Uterus (tissue), 4 donors: ENCODE results near the gene LRP3. TPM values are rescaled to one million over a fixed set of nuclear protein-coding genes. Genes with fewer than 3 reads are reported as not detected.

Experiments used
- DNase-seq, 2 donors: peaks; one replicate each; pipeline ENCODE4 v3.0.0-alpha.2; 2019 to 2020
- H3K27ac ChIP-seq, 2 donors: fragments of 200-600 bp; sonication (generic); 1 replicate in 1 of 2; 2 replicates in 1 of 2; pipeline ENCODE4 v1.5.1; 2016 to 2018
- H3K27me3 ChIP-seq, 2 donors: fragments of 200-600 bp; sonication (generic); one replicate each; pipeline ENCODE4 v1.5.1; 2018 to 2019; ENCODE audit warnings: control low read depth in 1 of 2
- H3K36me3 ChIP-seq, 2 donors: fragments of 200-600 bp; sonication (generic); one replicate each; pipeline ENCODE4 v1.5.1; 2019; ENCODE audit warnings: control low read depth in 1 of 2
- H3K4me1 ChIP-seq, 2 donors: fragments of 200-600 bp; sonication (generic); one replicate each; pipeline ENCODE4 v1.5.1; 2018 to 2019; ENCODE audit warnings: control low read depth in 1 of 2
- H3K4me3 ChIP-seq, 2 donors: fragments of 200-600 bp; sonication (generic); 1 replicate in 1 of 2; 2 replicates in 1 of 2; pipeline ENCODE4 v1.5.1; 2018 to 2019; ENCODE audit warnings: mild to moderate bottlenecking in 1 of 2
- H3K9me3 ChIP-seq, 2 donors: fragments of 200-600 bp; sonication (generic); one replicate each; pipeline ENCODE4 v1.5.1; 2019; ENCODE audit warnings: control low read depth in 1 of 2
- CTCF ChIP-seq, 4 experiments: fragments of 200-600 bp in 2 of 4; fragments of 450-650 bp in 2 of 4; sonication (generic) in 2 of 4; IDR thresholded peaks; one replicate each; pipeline ENCODE4 v1.5.1; 2016 to 2019; ENCODE audit warnings: antibody characterized with exemption in 4 of 4, mild to moderate bottlenecking in 2 of 4, moderate library complexity in 1 of 4
- POLR2A ChIP-seq, 2 donors: fragments of 450-650 bp; IDR thresholded peaks; one replicate each; pipeline ENCODE4 v1.6.1; 2016; ENCODE audit warnings: antibody characterized with exemption in 2 of 2, mild to moderate bottlenecking in 1 of 2, moderate library complexity in 1 of 2
- intact Hi-C: fragments of 100-400 bp; cut with DNase I; formaldehyde crosslinking; loops from one replicate; pipeline ENCODE4 v1.15.1; 2023; ENCODE audit warnings: low total_unique reads
- total RNA-seq, 4 donors: library from RNA; depleted of rRNA in 3 of 4; stranded (reverse); fragments of >200 nt in 3 of 4; gene quantifications; one replicate each; pipeline versions ENCODE4 v1.1.0 to v1.2.4, GENCODE V29; 2014 to 2023
- donor health status: DM: yes; HTN: yes; CAD: no.

LRP3 gene
- total RNA-seq, 4 donors from 2014 or later = 5.9 to 26.9 (median 23.3) TPM

- TF ChIP-seq POLR2A (IDR thresholded peaks at IDR 0.05) = no peak
- TF ChIP-seq CTCF (IDR thresholded peaks at IDR 0.05) = no peak
- DNase-seq = no peak
- no peaks in the 10 kb centered on the region for H3K9me3 ChIP-seq
- H3K36me3 ChIP-seq = no peaks in the 10 kb centered on the region
- no peak overlapping the region for H3K27ac ChIP-seq
- H3K4me1 ChIP-seq = no peaks in the 10 kb centered on the region
- no peaks in the 10 kb centered on the region for H3K27me3 ChIP-seq
- intact Hi-C loops = no loop called here
- no peak overlapping the region for H3K4me3 ChIP-seq
These were observed 25.6 kb upstream of the LRP3 start for GRCh38 chr19:33168528-33168927.

- H3K4me3 ChIP-seq = no peak overlapping the region
- DNase-seq = no peak
- TF ChIP-seq CTCF (IDR thresholded peaks at IDR 0.05) (no peak), POLR2A (IDR thresholded peaks at IDR 0.05) (no peak)
- H3K36me3 ChIP-seq = no peaks in the 10 kb centered on the region
- intact Hi-C loops = no loop called here
- H3K27me3 ChIP-seq = no peaks in the 10 kb centered on the region
- no peaks in the 10 kb centered on the region for H3K9me3 ChIP-seq
- no peak overlapping the region for H3K27ac ChIP-seq
- peaks cover 0 to 10% of the 10 kb centered on the region in 2 donors for H3K4me1 ChIP-seq
These were observed 22.8 kb upstream of the LRP3 start for GRCh38 chr19:33171222-33171795.

GRCh38 chr19:33171916-33172359 lies 22.2 kb upstream of the LRP3 start:
- Histone ChIP-seq H3K4me3 (no peak overlapping the region), H3K9me3 (no peaks in the 10 kb centered on the region), H3K27me3 (no peaks in the 10 kb centered on the region), H3K27ac (no peak overlapping the region), H3K36me3 (no peaks in the 10 kb centered on the region), H3K4me1 (peaks cover 0 to 10% of the 10 kb centered on the region in 2 donors)
- TF ChIP-seq CTCF (IDR thresholded peaks at IDR 0.05) (no peak), POLR2A (IDR thresholded peaks at IDR 0.05) (no peak)
- intact Hi-C loops = no loop called here
- no peak for DNase-seq

GRCh38 chr19:33174186-33174585 lies 19.9 kb upstream of the LRP3 start:
- intact Hi-C loops = no loop called here
- Histone ChIP-seq H3K4me3 (no peak overlapping the region), H3K36me3 (no peaks in the 10 kb centered on the region), H3K27me3 (no peaks in the 10 kb centered on the region), H3K27ac (no peak overlapping the region), H3K9me3 (no peaks in the 10 kb centered on the region), H3K4me1 (peaks cover 0 to 17% of the 10 kb centered on the region in 2 donors)
- DNase-seq = no peak
- TF ChIP-seq POLR2A (IDR thresholded peaks at IDR 0.05) = no peak
- no peak for TF ChIP-seq CTCF (IDR thresholded peaks at IDR 0.05)

- Histone ChIP-seq H3K27ac (no peak overlapping the region), H3K36me3 (no peaks in the 10 kb centered on the region), H3K4me3 (no peak overlapping the region), H3K4me1 (peaks cover 0 to 17% of the 10 kb centered on the region in 2 donors), H3K27me3 (no peaks in the 10 kb centered on the region), H3K9me3 (no peaks in the 10 kb centered on the region)
- TF ChIP-seq CTCF (IDR thresholded peaks at IDR 0.05) (no peak), POLR2A (IDR thresholded peaks at IDR 0.05) (no peak)
- no peak for DNase-seq
- intact Hi-C loops = no loop called here
These were observed 18.9 kb upstream of the LRP3 start for GRCh38 chr19:33175156-33175782.
